GM19455 (cell line): ENCODE measurements around the gene NTSR1.

Experiments used
- ATAC-seq: cut with Tn5 transposase; IDR thresholded peaks from one replicate; pipeline ENCODE4 v1.9.1; 2021; ENCODE audit not compliant: unreplicated experiment

NTSR1 gene

DNA sequence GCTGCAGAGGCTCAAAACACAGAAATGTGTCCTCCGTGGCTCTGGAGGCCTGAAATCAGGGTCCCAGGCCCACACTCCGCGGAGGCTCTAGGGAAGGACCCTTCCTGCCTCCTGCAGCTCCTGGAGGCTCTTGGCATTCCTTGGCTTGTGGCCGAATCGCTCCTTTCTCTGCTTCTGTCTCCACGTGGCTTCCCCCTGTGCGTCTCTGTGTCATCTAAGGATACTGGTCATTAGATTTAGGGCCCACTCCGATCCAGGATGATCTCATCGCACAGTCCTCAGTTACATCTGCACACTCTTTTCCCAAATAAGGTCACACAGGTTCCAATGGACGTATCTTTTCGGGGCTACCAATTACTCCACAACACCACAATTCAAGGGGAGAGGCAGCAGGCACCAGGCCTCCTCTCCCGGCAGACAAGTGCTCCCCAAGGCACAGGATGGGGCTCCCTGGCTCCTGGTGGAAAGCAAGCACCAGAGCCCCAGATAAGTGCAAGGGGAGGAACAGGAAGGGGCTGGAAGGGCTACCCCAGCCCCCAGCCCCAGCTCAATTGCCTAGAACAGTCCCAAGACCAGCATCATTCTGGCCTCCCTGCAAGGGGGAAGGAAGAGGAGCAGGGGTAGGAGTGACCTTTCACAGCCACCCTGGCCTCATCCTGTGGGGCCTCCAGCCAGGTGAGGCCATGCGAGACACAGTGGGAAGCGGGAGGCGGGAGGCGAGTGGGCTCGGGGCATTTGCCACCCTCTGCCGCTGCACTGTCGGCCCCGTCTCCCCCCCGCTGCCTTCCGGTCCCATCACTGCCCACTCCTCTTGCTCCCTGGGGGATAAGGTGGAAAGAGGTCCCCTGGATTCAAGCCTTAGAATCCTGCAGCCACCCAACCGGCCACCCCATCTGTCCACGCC, 16.3 kb downstream of the NTSR1 start:
- no peak for ATAC-seq

DNA sequence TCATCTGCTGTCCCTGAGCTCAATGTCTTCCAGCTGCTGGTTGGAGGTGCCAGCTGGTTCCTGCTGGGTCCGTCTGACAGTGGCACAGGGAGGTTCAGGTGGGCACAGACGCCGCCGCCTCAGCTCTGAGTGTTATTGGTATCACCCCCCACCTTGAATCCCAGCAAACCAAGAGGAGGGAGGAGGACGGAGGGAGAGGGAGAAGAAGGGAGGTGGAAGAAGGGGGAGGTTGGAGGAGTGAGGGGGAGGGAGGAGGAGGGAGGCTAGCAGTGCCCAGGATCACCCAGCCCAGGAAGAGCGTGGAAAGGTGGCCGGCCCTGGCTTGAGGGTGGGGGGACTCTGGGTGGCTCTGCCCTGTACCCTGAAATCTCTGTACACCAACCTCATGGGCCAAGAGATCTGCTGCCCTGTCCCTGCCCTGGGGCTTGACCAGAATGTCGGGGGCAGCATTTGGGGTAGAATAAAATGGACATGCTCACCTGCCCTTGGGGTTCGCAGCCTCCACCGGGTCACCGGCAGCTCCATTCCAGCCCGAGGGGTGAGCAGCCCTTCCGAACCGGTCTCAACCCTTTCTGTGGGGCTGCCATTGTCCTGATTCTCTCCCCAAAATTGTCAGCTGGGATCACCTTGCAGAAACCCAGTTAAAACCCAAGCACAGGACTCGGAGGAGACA, 17.1 kb downstream of the NTSR1 start:
- no peak for ATAC-seq

GRCh38 chr20:62726276-62726675, 17.6 kb downstream of the NTSR1 start:
- ATAC-seq: no peak

DNA sequence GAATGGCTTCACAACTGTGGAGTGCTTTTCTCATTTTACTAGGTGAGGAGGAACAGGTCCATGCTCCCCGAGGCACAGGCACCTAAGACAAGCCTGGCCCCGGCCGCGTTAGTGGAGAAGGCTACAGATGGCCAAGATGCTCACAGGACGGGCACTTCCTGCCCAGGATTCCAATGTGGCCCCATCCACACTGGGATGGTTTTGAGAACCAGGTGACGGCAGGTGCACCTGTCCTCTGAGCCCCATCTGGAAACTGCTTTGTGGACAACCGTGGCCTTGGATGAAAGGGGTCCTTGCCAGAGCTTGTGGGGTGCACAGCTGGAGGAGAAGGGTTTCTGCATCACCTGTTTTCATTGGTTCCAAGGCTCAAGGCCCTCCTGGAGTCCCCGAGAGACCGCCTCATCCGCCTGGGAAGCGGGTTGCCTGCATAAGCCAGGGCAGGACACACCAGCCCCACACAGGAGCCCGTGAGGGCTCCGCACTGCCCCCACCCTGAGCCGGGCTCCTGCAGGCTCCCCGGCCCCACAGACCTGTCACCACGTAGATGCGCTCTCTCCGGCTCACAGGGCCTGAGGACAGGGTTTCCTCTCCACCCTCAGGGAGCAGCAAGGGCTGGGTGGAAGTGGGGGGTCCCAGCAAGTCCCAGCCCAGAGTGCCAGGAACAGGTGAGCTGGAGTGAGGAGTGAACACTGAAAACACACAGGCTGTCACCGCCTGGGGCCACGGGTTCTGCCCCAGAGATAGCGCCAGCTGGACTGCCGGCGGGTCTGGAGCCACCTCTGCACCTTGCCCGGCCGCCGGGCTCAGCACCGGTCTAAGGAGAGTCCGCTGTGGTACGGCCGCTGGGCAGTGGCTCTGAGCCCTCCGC, 18.3 kb downstream of the NTSR1 start:
- no peak for ATAC-seq

GRCh38 chr20:62727584-62728027, 19.0 kb downstream of the NTSR1 start:
- ATAC-seq: no peak

- ATAC-seq: no peak
Observed at GRCh38 chr20:62728028-62728780, 19.6 kb downstream of the NTSR1 start.

DNA sequence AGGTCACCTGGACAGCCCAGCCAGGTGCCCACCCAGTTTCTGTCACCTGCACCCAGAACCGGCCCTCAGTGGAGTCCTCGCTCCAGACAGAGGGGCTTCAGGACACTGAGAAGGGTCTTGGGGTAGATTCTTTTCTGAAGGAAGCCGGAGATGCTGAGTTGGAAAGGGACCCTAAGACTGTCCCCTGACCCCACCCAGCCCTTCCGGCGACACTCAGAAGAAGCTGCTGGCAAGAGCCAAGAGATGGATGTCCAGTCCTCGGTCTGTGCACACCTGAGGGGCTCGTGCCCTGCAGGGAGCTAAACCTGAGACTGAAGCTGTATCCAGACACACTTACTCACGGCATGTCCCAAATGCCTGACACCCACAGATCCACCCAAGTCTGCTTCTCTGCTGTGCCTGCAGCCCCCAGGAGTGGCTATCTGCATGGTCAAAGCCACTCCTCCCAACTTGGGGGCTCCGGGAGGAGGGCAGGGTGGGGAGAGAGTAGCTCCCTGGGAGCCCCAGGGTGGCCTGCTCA, 20.2 kb downstream of the NTSR1 start:
- ATAC-seq: no peak

DNA sequence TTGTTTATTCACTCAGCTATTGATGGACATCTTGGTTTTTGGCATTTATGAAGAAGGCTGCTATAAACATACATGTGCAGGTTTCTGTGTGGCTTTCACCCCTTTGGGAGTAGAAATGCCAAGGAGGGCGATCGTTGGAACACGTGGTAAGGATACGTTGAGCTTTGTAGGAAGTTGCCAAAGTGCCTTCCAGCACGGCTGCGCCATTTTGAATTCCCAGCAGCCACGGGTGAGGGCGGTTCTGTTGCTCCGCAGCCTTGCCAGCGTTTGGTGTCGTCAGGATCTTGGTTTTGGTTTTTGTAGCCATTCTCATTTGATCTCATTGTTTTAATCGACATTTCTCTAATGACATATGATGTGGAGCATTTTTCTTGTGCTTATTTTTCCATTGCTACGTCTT, 21.8 kb downstream of the NTSR1 start:
- no peak for ATAC-seq

- ATAC-seq: no peak
Observed at GRCh38 chr20:62732031-62732760, 23.6 kb downstream of the NTSR1 start.

DNA sequence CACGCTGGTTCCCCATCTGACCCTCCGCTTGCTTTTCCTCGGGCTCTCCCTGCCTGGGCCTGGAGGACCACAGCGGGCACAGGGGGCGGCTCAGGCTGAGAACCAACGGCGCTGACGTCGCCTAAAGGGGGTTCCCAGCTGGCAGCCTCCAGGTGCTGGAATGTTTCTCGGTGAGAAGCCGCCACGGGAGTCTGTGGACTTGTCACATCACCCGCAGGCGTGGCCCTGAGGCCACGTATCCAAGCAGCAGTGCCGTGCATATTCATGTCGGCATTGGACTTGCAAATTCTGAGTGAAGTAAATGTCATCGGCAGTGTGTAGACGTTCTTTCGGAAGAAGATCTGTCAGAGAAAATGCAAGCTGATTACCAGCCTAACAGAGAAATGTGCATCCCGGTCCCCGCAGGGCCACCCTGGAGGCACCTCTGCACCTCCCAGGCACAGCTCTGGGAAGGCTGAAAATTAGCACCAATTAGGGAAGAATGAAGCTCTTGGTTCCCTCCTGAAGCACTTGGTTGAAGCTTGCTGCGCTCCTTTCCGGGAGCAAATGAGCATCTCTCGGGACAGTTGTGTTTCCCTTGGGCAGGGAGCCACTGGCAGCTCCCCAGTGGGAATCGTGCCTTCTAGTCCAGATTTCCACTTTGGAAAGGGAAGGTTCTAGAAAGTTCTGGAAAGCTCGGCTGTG, 24.3 kb downstream of the NTSR1 start:
- ATAC-seq: no peak

GRCh38 chr20:62733526-62733842, 24.8 kb downstream of the NTSR1 start:
- no peak for ATAC-seq

GRCh38 chr20:62733891-62734290, 25.3 kb downstream of the NTSR1 start:
- no peak for ATAC-seq

- ATAC-seq: no peak
Observed at GRCh38 chr20:62734326-62734725, 25.7 kb downstream of the NTSR1 start.

- ATAC-seq: no peak
Observed at GRCh38 chr20:62734881-62735280, 26.2 kb downstream of the NTSR1 start.

DNA sequence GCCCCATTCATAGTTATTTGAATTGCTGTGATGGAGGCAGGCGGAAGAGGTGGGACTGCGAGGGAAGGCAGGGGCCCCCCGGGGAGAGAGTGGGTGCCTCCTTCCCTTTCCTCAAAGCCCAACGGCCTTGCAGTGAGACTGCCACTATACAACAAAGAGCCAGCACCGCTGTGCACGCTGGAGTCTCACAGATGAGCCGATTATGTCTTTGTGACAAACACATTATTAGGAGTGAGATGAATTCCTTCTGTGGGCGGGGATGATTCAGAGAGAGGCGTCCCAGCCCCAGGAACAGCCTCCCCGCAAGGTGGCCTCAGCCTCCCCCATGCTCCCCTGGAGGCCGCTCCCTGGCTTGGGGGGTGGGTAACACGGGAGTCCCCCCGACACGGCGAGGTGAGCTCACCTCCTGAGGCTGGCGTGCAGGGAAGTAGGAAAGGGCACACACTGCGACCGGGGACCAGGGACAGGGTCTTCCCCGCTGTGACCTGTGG, 26.7 kb downstream of the NTSR1 start:
- ATAC-seq: no peak

GRCh38 chr20:62736026-62736406, 27.4 kb downstream of the NTSR1 start:
- no peak for ATAC-seq

GRCh38 chr20:62736407-62737071, 27.9 kb downstream of the NTSR1 start:
- no peak for ATAC-seq

- ATAC-seq: no peak
Observed at GRCh38 chr20:62737271-62737811, 28.7 kb downstream of the NTSR1 start.
